DOHH2 (cell line): Measurements from ENCODE around the gene RNF112.

ENCODE experiments used
- H3F3A ChIP-seq: fragments of 200-600 bp; sonication (generic), shearing (Covaris generic); 2 replicates; pipeline ENCODE4 v1.6.0; 2016; ENCODE audit warnings: antibody characterized with exemption, mild to moderate bottlenecking; ENCODE audit not compliant: control insufficient read depth, insufficient read depth
- H3K27ac ChIP-seq: fragments of 200-600 bp; sonication (generic); 2 replicates; pipeline ENCODE4 v1.5.1; 2014; ENCODE audit warnings: low read depth, mild to moderate bottlenecking, low read length, moderate library complexity
- H3K27me3 ChIP-seq: fragments of 200-600 bp; sonication (generic); 2 replicates; pipeline ENCODE4 v1.6.1; 2014; ENCODE audit warnings: mild to moderate bottlenecking, low read length, mixed read lengths; ENCODE audit not compliant: control insufficient read depth
- H3K36me3 ChIP-seq: fragments of 200-600 bp; sonication (generic); 2 replicates; pipeline ENCODE4 v1.6.1; 2014; ENCODE audit warnings: mild to moderate bottlenecking, low read length, moderate library complexity, mixed read lengths; ENCODE audit not compliant: control insufficient read depth
- H3K4me1 ChIP-seq: fragments of 200-600 bp; sonication (generic); 2 replicates; pipeline ENCODE4 v1.6.1; 2014; ENCODE audit warnings: mild to moderate bottlenecking, low read length, mixed read lengths; ENCODE audit not compliant: control insufficient read depth
- H3K4me2 ChIP-seq: fragments of 200-600 bp; sonication (generic); 2 replicates; pipeline ENCODE4 v1.6.0; 2014; ENCODE audit warnings: mild to moderate bottlenecking, low read length, moderate library complexity
- H3K4me3 ChIP-seq: fragments of 200-600 bp; sonication (generic); 2 replicates; pipeline ENCODE4 v1.5.1; 2014; ENCODE audit warnings: mild to moderate bottlenecking, low read length, mixed read lengths
- H3K79me2 ChIP-seq: fragments of 200-600 bp; sonication (generic); 2 replicates; pipeline ENCODE4 v1.6.1; 2014; ENCODE audit warnings: mild to moderate bottlenecking, low read length, mixed read lengths; ENCODE audit not compliant: control insufficient read depth
- H3K9me2 ChIP-seq: fragments of 200-600 bp; sonication (generic); replicated peaks from 2 replicates; pipeline ENCODE4 v1.6.1; 2014; ENCODE audit warnings: mild to moderate bottlenecking, low read length, mixed read lengths; ENCODE audit not compliant: control insufficient read depth
- H3K9me3 ChIP-seq: fragments of 200-600 bp; sonication (generic); 2 replicates; pipeline ENCODE4 v1.6.1; 2014; ENCODE audit warnings: antibody characterized with exemption, low read length, mixed read lengths; ENCODE audit not compliant: control insufficient read depth, insufficient read depth
- H4K20me1 ChIP-seq: fragments of 200-600 bp; sonication (generic); 2 replicates; pipeline ENCODE4 v1.6.0; 2014; ENCODE audit warnings: low read depth, mild to moderate bottlenecking, antibody characterized with exemption, low read length, moderate library complexity; ENCODE audit not compliant: control insufficient read depth, insufficient read depth
- CTCF ChIP-seq: fragments of 200-600 bp; sonication (generic); IDR thresholded peaks from one replicate; pipeline ENCODE4 v1.5.1; 2014; ENCODE audit warnings: antibody characterized with exemption, mild to moderate bottlenecking, low read depth, low read length; ENCODE audit not compliant: poor library complexity, severe bottlenecking
- EZH2phosphoT487 ChIP-seq: fragments of 200-600 bp; sonication (generic); IDR thresholded peaks from 2 replicates; pipeline ENCODE4 v1.6.1; 2017; ENCODE audit warnings: borderline replicate concordance, mild to moderate bottlenecking, antibody characterized with exemption, low read length, moderate library complexity, mixed read lengths

RNF112 gene

DNA sequence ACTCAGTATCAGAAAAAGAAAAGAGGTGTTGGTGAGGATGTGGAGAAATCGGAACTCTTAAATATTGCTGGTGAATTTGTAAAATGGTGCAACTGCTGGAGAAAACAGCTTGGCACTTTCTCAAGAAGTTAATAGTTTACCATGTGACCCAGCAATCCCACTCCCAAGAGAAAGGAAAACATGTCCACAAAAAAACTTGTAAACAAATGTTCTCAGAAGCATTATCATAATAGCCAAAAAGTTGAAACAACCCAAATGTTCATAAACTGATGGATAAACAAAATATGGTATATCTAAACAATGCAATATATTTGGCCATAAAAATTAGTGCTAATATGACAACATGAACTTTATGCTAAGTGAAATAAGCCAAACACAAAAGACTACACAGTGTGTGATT lies 35.3 kb upstream of the RNF112 start:
- Histone ChIP-seq H3K79me2 (peaks cover 14% of the 10 kb centered on the region), H3K4me3 (no peak overlapping the region), H3K4me2 (no peak overlapping the region), H3F3A (peaks cover 11% of the 10 kb centered on the region), H3K27me3 (no peaks in the 10 kb centered on the region), H3K9me2 (no peaks in the 10 kb centered on the region), H3K9me3 (no peaks in the 10 kb centered on the region), H3K27ac (no peak overlapping the region), H3K36me3 (peaks cover 14% of the 10 kb centered on the region), H4K20me1 (no peaks in the 10 kb centered on the region), H3K4me1 (peaks cover 9% of the 10 kb centered on the region)
- TF ChIP-seq EZH2phosphoT487 (no peak), CTCF (no peak)

- H3K9me3 ChIP-seq = no peaks in the 10 kb centered on the region
- peak overlapping the region; percentile 88 for H3K4me3 ChIP-seq
- H3K4me2 ChIP-seq = peak overlapping the region; percentile 84
- TF ChIP-seq EZH2phosphoT487 = no peak
- no peak for TF ChIP-seq CTCF
- H3K9me2 ChIP-seq = no peaks in the 10 kb centered on the region
- peaks cover 11% of the 10 kb centered on the region for H3F3A ChIP-seq
- peaks cover 14% of the 10 kb centered on the region for H3K79me2 ChIP-seq
- H3K4me1 ChIP-seq = peaks cover 9% of the 10 kb centered on the region
- peaks cover 22% of the 10 kb centered on the region for H3K36me3 ChIP-seq
- no peaks in the 10 kb centered on the region for H3K27me3 ChIP-seq
- H4K20me1 ChIP-seq = no peaks in the 10 kb centered on the region
- peak overlapping the region; percentile 71 for H3K27ac ChIP-seq
Measured at GRCh38 chr17:19376811-19377210, 34.2 kb upstream of the RNF112 start.

GRCh38 chr17:19377602-19378415 lies 33.2 kb upstream of the RNF112 start:
- Histone ChIP-seq H3K27ac (peak overlapping the region; percentile 71), H3K36me3 (peaks cover 28% of the 10 kb centered on the region), H4K20me1 (no peaks in the 10 kb centered on the region), H3K4me2 (peak overlapping the region; percentile 84), H3F3A (peaks cover 11% of the 10 kb centered on the region), H3K9me2 (no peaks in the 10 kb centered on the region), H3K4me3 (peak overlapping the region; percentile 88), H3K27me3 (no peaks in the 10 kb centered on the region), H3K4me1 (peaks cover 9% of the 10 kb centered on the region), H3K9me3 (no peaks in the 10 kb centered on the region), H3K79me2 (peaks cover 14% of the 10 kb centered on the region)
- no peak for TF ChIP-seq EZH2phosphoT487
- no peak for TF ChIP-seq CTCF
